Heart left ventricle (tissue), 16 donors: Measurements from ENCODE around the gene SYCP3. TPM values are rescaled to one million over a fixed set of nuclear protein-coding genes. Genes with fewer than 3 reads are reported as not detected.

Experiments used
- ATAC-seq, 4 donors: fragments of 200-7000 bp; cut with Tn5 transposase; one replicate each; pipeline ENCODE4 v1.9.1; 2020 to 2022; ENCODE audit warnings: moderate library complexity in 4 of 4, mild to moderate bottlenecking in 3 of 4, moderate number of reproducible peaks in 1 of 4
- DNase-seq, 5 donors: peaks; one replicate each; pipeline ENCODE4 v3.0.0-alpha.2; 2020
- H3K27ac ChIP-seq, 12 donors: fragments of 200-600 bp; sonication (generic) in 4 of 12; one replicate each; pipeline versions ENCODE4 v1.5.0 to v1.8.0; 2016 to 2022; ENCODE audit warnings: mild to moderate bottlenecking in 2 of 12
- H3K27me3 ChIP-seq, 9 donors: fragments of 200-600 bp; sonication (generic) in 2 of 9; one replicate each; pipeline versions ENCODE4 v1.5.1 to v1.8.0; 2016 to 2022; ENCODE audit warnings: mild to moderate bottlenecking in 3 of 9
- H3K36me3 ChIP-seq, 9 donors: fragments of 200-600 bp; sonication (generic) in 2 of 9; one replicate each; pipeline versions ENCODE4 v1.5.0 to v1.8.0; 2018 to 2022; ENCODE audit warnings: mild to moderate bottlenecking in 2 of 9
- H3K4me1 ChIP-seq, 12 donors: fragments of 200-600 bp; sonication (generic) in 4 of 12; one replicate each; pipeline versions ENCODE4 v1.5.0 to v1.8.0; 2016 to 2022; ENCODE audit warnings: mild to moderate bottlenecking in 3 of 12
- H3K4me3 ChIP-seq, 12 donors: fragments of 200-600 bp; sonication (generic) in 4 of 12; one replicate each; pipeline versions ENCODE4 v1.5.0 to v1.8.0; 2017 to 2022; ENCODE audit warnings: mild to moderate bottlenecking in 9 of 12, moderate library complexity in 4 of 12
- H3K9me3 ChIP-seq, 12 donors: fragments of 200-600 bp; sonication (generic) in 4 of 12; one replicate each; pipeline versions ENCODE4 v1.5.0 to v1.8.0; 2016 to 2022; ENCODE audit warnings: mild to moderate bottlenecking in 1 of 12
- CTCF ChIP-seq, 12 donors: fragments of 200-600 bp; sonication (generic) in 4 of 12; IDR thresholded peaks; one replicate each; pipeline versions ENCODE4 v1.5.0 to v1.8.0; 2018 to 2022; ENCODE audit warnings: antibody characterized with exemption in 12 of 12, mild to moderate bottlenecking in 5 of 12
- POLR2A ChIP-seq, 2 donors: fragments of 450-650 bp; IDR thresholded peaks; one replicate each; pipeline ENCODE4 v1.6.1; 2017; ENCODE audit warnings: antibody characterized with exemption in 2 of 2, mild to moderate bottlenecking in 2 of 2, moderate library complexity in 2 of 2
- WGBS, 4 donors: extraction: QIAGEN DNeasy Blood & Tissue Kit in 2 of 4; methylation state at CpG; one replicate each; pipeline versions ENCODE4 v1.1.5 to v1.1.7; 2013 to 2018; 5-methylcytosine and 5-hydroxymethylcytosine counted together
- intact Hi-C, 10 donors: fragments of 100-400 bp; cut with DNase I; formaldehyde crosslinking; loops; one replicate each; pipeline versions ENCODE4 v1.11.1 to v1.14.2; 2022
- polyA plus RNA-seq, 2 donors: library from polyadenylated mRNA; stranded (reverse); fragments of 200-250 nt; gene quantifications; one replicate each; pipeline ENCODE4 v1.2.3, GENCODE V29; 2013
- total RNA-seq, 9 donors: library from RNA; depleted of rRNA in 2 of 9; stranded (reverse); fragments of >200 nt in 2 of 9; fragmentation: NEBNext Ultra II Directional in 3 of 9; extraction: Animal tissue kit (Norgen Biotek cat#: 25700) in 3 of 9; gene quantifications; one replicate each; pipeline versions ENCODE4 v1.1.0 to v1.2.4, GENCODE V29; 2016 to 2023
- donor health status: ischemic (EF 13 %, LVEDD 7.1; RV severe dilation, severe dysfunction).
- donor health status: healthy with polysubstance abuse.
- donor health status: DM: no; HTN: yes; CAD: no.
- donor health status: DM: no; HTN: no; CAD: no.
- donor health status: ischemic (EF 25% LVEDD 6.9; RV normal size, moderate dysfunction).
- donor health status: ischemic (EF 25% LVEDD 5.7; RV mildly dilated, moderate dysfunction).
- donor health status: healthy.
- donor health status: DM: yes; HTN: yes; CAD: no.
- donor health status: ischemic (EF 35%, LVEDD 5.7; RV mildly dilated, moderate dysfunction).
- donor health status: nonischemic (EF 11% LVEDD 7.7; RV severe dilation, severe dysfunction).
- donor health status: DM: yes; HTN: yes; CAD: no.
- donor health status: PGD.
- donor health status: ischemic (EF 29% LVEDD 5.4; RV normal size, mild dysfunction).
- donor health status: nonischemic (EF 23%, LVEDD 6.1; RV moderate dilation, normal function).

Gene SYCP3
- total and polyA plus RNA-seq, 11 donors: 0.04 TPM; not detected in 10

- no peak for TF ChIP-seq POLR2A (IDR thresholded peaks at IDR 0.05)
- TF ChIP-seq CTCF (IDR thresholded peaks at IDR 0.05): no peak
- peak; percentile 44 to 86 (median 72) for ATAC-seq
- Histone ChIP-seq H3K27me3 (no peaks in the 10 kb centered on the region), H3K27ac (no peak overlapping the region), H3K4me3 (no peak overlapping the region), H3K36me3 (peaks cover 0 to 68% (median 39%) of the 10 kb centered on the region in 9 donors), H3K4me1 (peaks cover 0 to 16% (median 0%) of the 10 kb centered on the region in 12 donors), H3K9me3 (no peaks in the 10 kb centered on the region)
- DNase-seq: no peak
- 45 to 63% (median 50%) methylated on average over 2 of the region's 2 CpGs for WGBS, 4 donors
- intact Hi-C loops: no loop called here
Measured at GRCh38 chr12:101783150-101783549, 43.9 kb upstream of the SYCP3 start.

- no peak overlapping the region for H3K4me3 ChIP-seq
- ATAC-seq (no peak), DNase-seq (no peak)
- no peaks in the 10 kb centered on the region for H3K27me3 ChIP-seq
- peaks cover 0 to 64% (median 34%) of the 10 kb centered on the region in 9 donors for H3K36me3 ChIP-seq
- H3K27ac ChIP-seq: no peak overlapping the region
- no peak for TF ChIP-seq CTCF (IDR thresholded peaks at IDR 0.05)
- TF ChIP-seq POLR2A (IDR thresholded peaks at IDR 0.05): no peak
- peaks cover 0 to 24% (median 3%) of the 10 kb centered on the region in 12 donors for H3K4me1 ChIP-seq
- no peaks in the 10 kb centered on the region for H3K9me3 ChIP-seq
- 91 to 96% (median 93%) methylated on average over 3 of the region's 3 CpGs for WGBS, 4 donors
- intact Hi-C loops: no loop called here
Measured at GRCh38 chr12:101782273-101782731, 43.0 kb upstream of the SYCP3 start.

- Histone ChIP-seq H3K27ac (no peak overlapping the region), H3K36me3 (peaks cover 0 to 64% (median 34%) of the 10 kb centered on the region in 9 donors), H3K4me1 (peaks cover 0 to 29% (median 3%) of the 10 kb centered on the region in 12 donors), H3K4me3 (no peak overlapping the region), H3K9me3 (no peaks in the 10 kb centered on the region), H3K27me3 (no peaks in the 10 kb centered on the region)
- 92 to 95% (median 93%) methylated on average over 3 of the region's 3 CpGs for WGBS, 4 donors
- DNase-seq: no peak
- intact Hi-C loops: no loop called here
- ATAC-seq: no peak
- no peak for TF ChIP-seq CTCF (IDR thresholded peaks at IDR 0.05)
- no peak for TF ChIP-seq POLR2A (IDR thresholded peaks at IDR 0.05)
Measured at GRCh38 chr12:101781834-101782233, 42.6 kb upstream of the SYCP3 start.

- no peak overlapping the region for H3K4me3 ChIP-seq
- intact Hi-C loops: no loop called here
- peaks cover 0 to 33% (median 3%) of the 10 kb centered on the region in 12 donors for H3K4me1 ChIP-seq
- DNase-seq (no peak), ATAC-seq (no peak)
- 85 to 94% (median 91%) methylated on average over 2 of the region's 2 CpGs for WGBS, 4 donors
- TF ChIP-seq POLR2A (IDR thresholded peaks at IDR 0.05): no peak
- no peak for TF ChIP-seq CTCF (IDR thresholded peaks at IDR 0.05)
- H3K9me3 ChIP-seq: no peaks in the 10 kb centered on the region
- no peak overlapping the region for H3K27ac ChIP-seq
- peaks cover 0 to 65% (median 31%) of the 10 kb centered on the region in 9 donors for H3K36me3 ChIP-seq
- H3K27me3 ChIP-seq: no peaks in the 10 kb centered on the region
Measured at GRCh38 chr12:101780599-101780998, 41.3 kb upstream of the SYCP3 start.
